H9 (cell line): ENCODE measurements around the gene SF3A2. TPM values are rescaled to one million over a fixed set of nuclear protein-coding genes. Genes with fewer than 3 reads are reported as not detected.

Experiments used
- DNase-seq: peaks from one replicate; pipeline ENCODE4 v3.0.0-alpha.2; 2017
- H2AFZ ChIP-seq: one replicate; pipeline ENCODE4 v1.6.1; 2013; ENCODE audit warnings: mild to moderate bottlenecking, low read length, control low read depth, moderate library complexity
- H2AK5ac ChIP-seq: 2 replicates; pipeline ENCODE4 v1.6.1; 2013; ENCODE audit warnings: low read length, control low read depth, mixed read lengths; ENCODE audit not compliant: insufficient read length
- H2BK120ac ChIP-seq: one replicate; pipeline ENCODE4 v1.6.1; 2013; ENCODE audit warnings: low read depth, mild to moderate bottlenecking, low read length, control low read depth, inconsistent platforms; ENCODE audit not compliant: poor library complexity, severe bottlenecking
- H2BK12ac ChIP-seq: 2 replicates; pipeline ENCODE4 v1.6.1; 2013; ENCODE audit warnings: low read length, control low read depth, mixed read lengths, low read depth; ENCODE audit not compliant: insufficient read length
- H2BK15ac ChIP-seq: 2 replicates; pipeline ENCODE4 v1.6.1; 2013; ENCODE audit warnings: low read depth, low read length, control low read depth
- H2BK20ac ChIP-seq: one replicate; pipeline ENCODE4 v1.6.1; 2013; ENCODE audit warnings: low read depth, mild to moderate bottlenecking, low read length, control low read depth, inconsistent platforms; ENCODE audit not compliant: poor library complexity, severe bottlenecking
- H2BK5ac ChIP-seq: 2 replicates; pipeline ENCODE4 v1.6.1; 2013; ENCODE audit warnings: low read length, control low read depth, mixed read lengths; ENCODE audit not compliant: insufficient read length
- H3K14ac ChIP-seq: 2 replicates; pipeline ENCODE4 v1.6.1; 2013; ENCODE audit warnings: low read length, control low read depth; ENCODE audit not compliant: insufficient read depth
- H3K18ac ChIP-seq: 2 replicates; pipeline ENCODE4 v1.6.1; 2013; ENCODE audit warnings: low read depth, mild to moderate bottlenecking, mixed read lengths, low read length, control low read depth; ENCODE audit not compliant: insufficient read length
- H3K23ac ChIP-seq: 2 replicates; pipeline ENCODE4 v1.6.1; 2013; ENCODE audit warnings: low read length, control low read depth, mixed read lengths, low read depth; ENCODE audit not compliant: insufficient read length
- H3K23me2 ChIP-seq: 2 replicates; pipeline ENCODE4 v1.6.1; 2013; ENCODE audit warnings: low read depth, mild to moderate bottlenecking, mixed read lengths, low read length, control low read depth; ENCODE audit not compliant: insufficient read length, poor library complexity, severe bottlenecking
- H3K27ac ChIP-seq: 2 replicates; pipeline ENCODE4 v1.5.1; 2013; ENCODE audit warnings: low read length, control low read depth, mixed read lengths, low read depth; ENCODE audit not compliant: insufficient read length
- H3K27me3 ChIP-seq: 2 replicates; pipeline ENCODE4 v1.6.1; 2013; ENCODE audit warnings: low read length, control low read depth, inconsistent platforms; ENCODE audit not compliant: insufficient read depth
- H3K4ac ChIP-seq: 2 replicates; pipeline ENCODE4 v1.6.1; 2013; ENCODE audit warnings: low read depth, mild to moderate bottlenecking, control low read depth, inconsistent platforms, low read length, moderate library complexity
- H3K4me1 ChIP-seq: 2 replicates; pipeline ENCODE4 v1.6.1; 2013; ENCODE audit warnings: low read length, control low read depth, inconsistent platforms; ENCODE audit not compliant: insufficient read depth
- H3K4me2 ChIP-seq: 2 replicates; pipeline ENCODE4 v1.6.1; 2013; ENCODE audit warnings: low read length, control low read depth, mixed read lengths; ENCODE audit not compliant: insufficient read length, insufficient read depth
- H3K56ac ChIP-seq: 2 replicates; pipeline ENCODE4 v1.6.1; 2013; ENCODE audit warnings: low read depth, mild to moderate bottlenecking, mixed read lengths, low read length, control low read depth; ENCODE audit not compliant: insufficient read length
- H3K79me1 ChIP-seq: 2 replicates; pipeline ENCODE4 v1.6.1; 2013; ENCODE audit warnings: low read depth, mild to moderate bottlenecking, moderate library complexity, low read length, control low read depth, inconsistent platforms; ENCODE audit not compliant: insufficient read depth, poor library complexity, severe bottlenecking
- H3K79me2 ChIP-seq: 2 replicates; pipeline ENCODE4 v1.6.1; 2013; ENCODE audit warnings: low read length, control low read depth, inconsistent platforms; ENCODE audit not compliant: insufficient read depth
- H3K9ac ChIP-seq: 2 replicates; pipeline ENCODE4 v1.6.1; 2013; ENCODE audit warnings: low read length, control low read depth, mixed read lengths; ENCODE audit not compliant: insufficient read length; ENCODE audit errors: extremely low read depth
- H3K9me3 ChIP-seq: one replicate; pipeline ENCODE4 v1.6.1; 2013; ENCODE audit warnings: low read depth, low read length, inconsistent platforms; ENCODE audit not compliant: control insufficient read depth
- H3T11ph ChIP-seq: one replicate; pipeline ENCODE4 v1.6.1; 2013; ENCODE audit warnings: mild to moderate bottlenecking, low read length, control low read depth, inconsistent platforms
- H4K20me1 ChIP-seq: one replicate; pipeline ENCODE4 v1.6.1; 2013; ENCODE audit not compliant: control insufficient read depth, insufficient read length, insufficient read depth
- H4K5ac ChIP-seq: 2 replicates; pipeline ENCODE4 v1.6.1; 2013; ENCODE audit warnings: low read depth, mild to moderate bottlenecking, mixed read lengths, low read length, control low read depth; ENCODE audit not compliant: insufficient read length
- H4K8ac ChIP-seq: replicated peaks from 2 replicates; pipeline ENCODE4 v1.6.1; 2013; ENCODE audit warnings: low read length, control low read depth, mixed read lengths, low read depth; ENCODE audit not compliant: insufficient read length
- H4K91ac ChIP-seq: 2 replicates; pipeline ENCODE4 v1.6.1; 2013; ENCODE audit warnings: low read depth, mild to moderate bottlenecking, moderate library complexity, mixed read lengths, low read length, control low read depth; ENCODE audit not compliant: insufficient read length
- H3K27ac Mint-ChIP-seq, 3 experiments: 2 replicates in 2 of 3; 3 replicates in 1 of 3; pipeline ENCODE4 v1.8.0; 2020 to 2021; ENCODE audit warnings: mixed read lengths in 3 of 3, mild to moderate bottlenecking in 1 of 3, moderate library complexity in 1 of 3
- H3K27me3 Mint-ChIP-seq: 2 replicates; pipeline ENCODE4 v1.8.0; 2021; ENCODE audit warnings: low read depth, mild to moderate bottlenecking, moderate library complexity, mixed read lengths
- H3K36me3 Mint-ChIP-seq, 3 experiments: 2 replicates in 2 of 3; 3 replicates in 1 of 3; pipeline ENCODE4 v1.8.0; 2020 to 2021; ENCODE audit warnings: low read depth in 3 of 3, mixed read lengths in 3 of 3; ENCODE audit not compliant: insufficient read depth in 1 of 3
- H3K4me1 Mint-ChIP-seq, 2 experiments: 2 replicates each; pipeline ENCODE4 v1.8.0; 2020; ENCODE audit warnings: mixed read lengths in 2 of 2
- H3K4me3 Mint-ChIP-seq, 2 experiments: 2 replicates in 1 of 2; 3 replicates in 1 of 2; pipeline ENCODE4 v1.8.0; 2020 to 2021; ENCODE audit warnings: mild to moderate bottlenecking in 2 of 2, mixed read lengths in 2 of 2, moderate library complexity in 1 of 2
- H3K9me3 Mint-ChIP-seq, 2 experiments: 2 replicates in 1 of 2; 3 replicates in 1 of 2; pipeline ENCODE4 v1.8.0; 2020; ENCODE audit warnings: mild to moderate bottlenecking in 2 of 2, mixed read lengths in 2 of 2, moderate library complexity in 1 of 2
- CTCF ChIP-seq: fragments of 200-600 bp; sonication (generic); conservative IDR thresholded peaks from 3 replicates; pipeline ENCODE4 v1.8.0; 2021; ENCODE audit warnings: antibody characterized with exemption, mild to moderate bottlenecking
- WGBS: extraction: QIAGEN DNeasy Blood & Tissue Kit; methylation state at CpG from one replicate; pipeline ENCODE4 v1.1.7; 2013; ENCODE audit warnings: missing lambda C conversion rate, low lambda C conversion rate, mixed read lengths; ENCODE audit not compliant: insufficient read length; ENCODE audit errors: extremely low coverage; 5-methylcytosine and 5-hydroxymethylcytosine counted together
- total RNA-seq: library from RNA; stranded (reverse); gene quantifications from 2 replicates; pipeline ENCODE4 v1.2.1, GENCODE V29; 2021

Gene SF3A2
- total RNA-seq, 1 experiment from 2014 or later, result 166 TPM

- Mint-ChIP-seq H3K27me3 (no peaks in the 10 kb centered on the region; the same call in 1 of the 2 replicates), H3K27ac (no peak overlapping the region; a peak in 1 of 7 replicates), H3K9me3 (no peaks in the 10 kb centered on the region), H3K36me3 (peaks cover 21 to 46% (median 41%) of the 10 kb centered on the region in 3 experiments; a peak in 6 of 7 replicates), H3K4me1 (peaks cover 3 to 6% of the 10 kb centered on the region in 2 experiments; a peak in 3 of 4 replicates), H3K4me3 (no peak overlapping the region)
- Histone ChIP-seq H3K4ac (no peak overlapping the region), H2BK12ac (no peak overlapping the region), H3K23me2 (no peaks in the 10 kb centered on the region), H2AK5ac (no peak overlapping the region), H3K27me3 (no peaks in the 10 kb centered on the region), H3K27ac (no peak overlapping the region), H2BK20ac (no peak overlapping the region), H3K14ac (no peak overlapping the region; the same call in 1 of the 2 replicates), H3K9me3 (no peaks in the 10 kb centered on the region), H3K79me1 (no peaks in the 10 kb centered on the region), H4K20me1 (peaks cover 3% of the 10 kb centered on the region), H4K5ac (no peak overlapping the region), H4K91ac (no peak overlapping the region), H3K23ac (no peak overlapping the region), H3T11ph (no peak overlapping the region), H3K9ac (no peak overlapping the region), H2BK15ac (no peak overlapping the region), H3K4me2 (no peak overlapping the region), H2BK120ac (no peak overlapping the region), H4K8ac (no peak overlapping the region), H3K4me1 (no peaks in the 10 kb centered on the region), H3K18ac (no peak overlapping the region), H2BK5ac (no peak overlapping the region), H2AFZ (no peak overlapping the region), H3K56ac (no peak overlapping the region), H3K79me2 (peaks cover 2% of the 10 kb centered on the region; the same call in 1 of the 2 replicates)
- TF ChIP-seq CTCF, result no peak
- no CpG with 5 or more reads among the region's 13 CpGs for WGBS
- no peak for DNase-seq
Observed at GRCh38 chr19:2195361-2195760, 41.3 kb upstream of the SF3A2 start.
